Measurements from ENCODE around the gene ITGB2.

DNA sequence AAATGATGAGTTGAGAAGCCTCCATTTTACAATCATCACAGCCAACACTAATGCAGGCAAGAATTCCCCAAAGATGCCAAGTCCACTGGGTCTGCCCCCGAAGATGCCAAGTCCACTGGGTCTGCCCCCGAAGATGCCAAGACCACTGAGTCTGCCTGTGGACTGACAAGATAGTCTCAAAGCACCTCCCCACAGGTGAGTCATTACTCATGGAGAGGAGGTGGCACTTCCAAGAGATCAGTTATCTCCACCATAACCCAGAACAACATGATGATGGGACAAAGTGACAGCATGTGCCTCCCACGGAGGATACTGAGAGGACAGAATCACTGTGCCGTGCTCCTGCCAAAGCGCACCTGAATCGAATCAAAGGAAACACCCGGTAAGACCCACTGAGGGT lies 52.0 kb downstream of the ITGB2 start:
- TF ChIP-seq, protein P1, sequence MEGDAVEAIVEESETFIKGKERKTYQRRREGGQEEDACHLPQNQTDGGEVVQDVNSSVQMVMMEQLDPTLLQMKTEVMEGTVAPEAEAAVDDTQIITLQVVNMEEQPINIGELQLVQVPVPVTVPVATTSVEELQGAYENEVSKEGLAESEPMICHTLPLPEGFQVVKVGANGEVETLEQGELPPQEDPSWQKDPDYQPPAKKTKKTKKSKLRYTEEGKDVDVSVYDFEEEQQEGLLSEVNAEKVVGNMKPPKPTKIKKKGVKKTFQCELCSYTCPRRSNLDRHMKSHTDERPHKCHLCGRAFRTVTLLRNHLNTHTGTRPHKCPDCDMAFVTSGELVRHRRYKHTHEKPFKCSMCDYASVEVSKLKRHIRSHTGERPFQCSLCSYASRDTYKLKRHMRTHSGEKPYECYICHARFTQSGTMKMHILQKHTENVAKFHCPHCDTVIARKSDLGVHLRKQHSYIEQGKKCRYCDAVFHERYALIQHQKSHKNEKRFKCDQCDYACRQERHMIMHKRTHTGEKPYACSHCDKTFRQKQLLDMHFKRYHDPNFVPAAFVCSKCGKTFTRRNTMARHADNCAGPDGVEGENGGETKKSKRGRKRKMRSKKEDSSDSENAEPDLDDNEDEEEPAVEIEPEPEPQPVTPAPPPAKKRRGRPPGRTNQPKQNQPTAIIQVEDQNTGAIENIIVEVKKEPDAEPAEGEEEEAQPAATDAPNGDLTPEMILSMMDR (IDR thresholded peaks at IDR 0.05) = no peak
- TF ChIP-seq EZH2phosphoT487 (IDR thresholded peaks at IDR 0.05) (no peak), EZH2 (IDR thresholded peaks at IDR 0.05) (no peak)

Measured in neural progenitor cell (in vitro differentiated cells).